HEK293 (cell line): ENCODE data around the gene BCAS3.

Source experiments
- FEZF1 ChIP-seq: fragments of 450-650 bp; formaldehyde crosslinking; IDR thresholded peaks from 2 replicates; pipeline ENCODE4 v1.5.1; 2016; ENCODE audit warnings: missing biosample characterization, missing genetic modification characterization
- GLIS2 ChIP-seq: fragments of 450-650 bp; formaldehyde crosslinking; IDR thresholded peaks from 2 replicates; pipeline ENCODE4 v1.5.1; 2016; ENCODE audit warnings: missing biosample characterization, missing genetic modification characterization
- KLF10 ChIP-seq: fragments of 450-650 bp; IDR thresholded peaks from 2 replicates; pipeline ENCODE4 v1.5.1; 2018; ENCODE audit warnings: missing biosample characterization, mild to moderate bottlenecking, missing genetic modification characterization
- MEIS1 ChIP-seq: sonication (generic); formaldehyde crosslinking; IDR thresholded peaks from 2 replicates; pipeline ENCODE4 v1.8.1; 2022; ENCODE audit warnings: missing genetic modification reagents, mild to moderate bottlenecking, borderline replicate concordance
- PRDM2 ChIP-seq: fragments of 450-650 bp; formaldehyde crosslinking; IDR thresholded peaks from 2 replicates; pipeline ENCODE4 v1.5.1; 2016; ENCODE audit warnings: missing biosample characterization, missing genetic modification characterization, borderline replicate concordance
- REST ChIP-seq: fragments of 450-650 bp; formaldehyde crosslinking; IDR thresholded peaks from 2 replicates; pipeline ENCODE4 v1.5.1; 2016; ENCODE audit warnings: missing biosample characterization, missing genetic modification characterization
- SCRT2 ChIP-seq: fragments of 450-650 bp; formaldehyde crosslinking; IDR thresholded peaks from 2 replicates; pipeline ENCODE4 v1.5.1; 2016; ENCODE audit warnings: missing biosample characterization, missing genetic modification characterization
- YY2 ChIP-seq: fragments of 450-650 bp; formaldehyde crosslinking; IDR thresholded peaks from 2 replicates; pipeline ENCODE4 v1.5.1; 2016; ENCODE audit warnings: missing biosample characterization, missing genetic modification characterization
- ZNF121 ChIP-seq: fragments of 450-650 bp; formaldehyde crosslinking; IDR thresholded peaks from 2 replicates; pipeline ENCODE4 v1.5.1; 2016; ENCODE audit warnings: missing biosample characterization, missing genetic modification characterization
- ZNF140 ChIP-seq: fragments of 450-650 bp; formaldehyde crosslinking; IDR thresholded peaks from 2 replicates; pipeline ENCODE4 v1.5.1; 2016; ENCODE audit warnings: missing biosample characterization, missing genetic modification characterization
- ZNF16 ChIP-seq: fragments of 450-650 bp; formaldehyde crosslinking; IDR thresholded peaks from 2 replicates; pipeline ENCODE4 v1.5.1; 2016; ENCODE audit warnings: low read depth, missing biosample characterization, missing genetic modification characterization
- ZNF211 ChIP-seq: fragments of 450-650 bp; formaldehyde crosslinking; IDR thresholded peaks from 2 replicates; pipeline ENCODE4 v1.5.1; 2016; ENCODE audit warnings: low read depth, missing biosample characterization, missing genetic modification characterization
- ZNF23 ChIP-seq: fragments of 450-650 bp; formaldehyde crosslinking; IDR thresholded peaks from 2 replicates; pipeline ENCODE4 v1.5.1; 2016; ENCODE audit warnings: missing biosample characterization, missing genetic modification characterization, borderline replicate concordance
- ZNF24 ChIP-seq: fragments of 450-650 bp; formaldehyde crosslinking; IDR thresholded peaks from 2 replicates; pipeline ENCODE4 v1.5.1; 2016; ENCODE audit warnings: missing biosample characterization, missing genetic modification characterization
- ZNF248 ChIP-seq: fragments of 450-650 bp; formaldehyde crosslinking; IDR thresholded peaks from 2 replicates; pipeline ENCODE4 v1.5.1; 2017; ENCODE audit warnings: missing biosample characterization, missing genetic modification characterization
- ZNF26 ChIP-seq: fragments of 450-650 bp; formaldehyde crosslinking; IDR thresholded peaks from 2 replicates; pipeline ENCODE4 v1.5.1; 2016; ENCODE audit warnings: missing biosample characterization, missing genetic modification characterization
- ZNF266 ChIP-seq: fragments of 450-650 bp; formaldehyde crosslinking; IDR thresholded peaks from 2 replicates; pipeline ENCODE4 v1.5.1; 2016; ENCODE audit warnings: missing biosample characterization, missing genetic modification characterization, low read depth
- ZNF416 ChIP-seq: fragments of 450-650 bp; formaldehyde crosslinking; IDR thresholded peaks from 2 replicates; pipeline ENCODE4 v1.5.1; 2016; ENCODE audit warnings: missing biosample characterization, missing genetic modification characterization
- ZNF449 ChIP-seq: fragments of 450-650 bp; formaldehyde crosslinking; IDR thresholded peaks from 2 replicates; pipeline ENCODE4 v1.5.1; 2017; ENCODE audit warnings: missing biosample characterization, mild to moderate bottlenecking, missing genetic modification characterization, moderate library complexity
- ZNF510 ChIP-seq: fragments of 450-650 bp; formaldehyde crosslinking; IDR thresholded peaks from 2 replicates; pipeline ENCODE4 v1.5.1; 2018; ENCODE audit warnings: mild to moderate bottlenecking, missing genetic modification characterization, missing biosample characterization; ENCODE audit not compliant: insufficient replicate concordance
- ZNF518A ChIP-seq: fragments of 450-650 bp; formaldehyde crosslinking; conservative IDR thresholded peaks from 2 replicates; pipeline ENCODE4 v1.5.1; 2016; ENCODE audit warnings: low read depth, missing biosample characterization, missing genetic modification characterization
- ZNF658 ChIP-seq: fragments of 450-650 bp; formaldehyde crosslinking; IDR thresholded peaks from 2 replicates; pipeline ENCODE4; 2016; ENCODE audit warnings: missing biosample characterization, missing genetic modification characterization

BCAS3 gene

GRCh38 chr17:61325382-61326073, 647.9 kb downstream of the BCAS3 start (continued):
- no peak for TF ChIP-seq ZNF140
- TF ChIP-seq PRDM2 (tag by site-specific recombination): no peak
- no peak for TF ChIP-seq ZNF248 (tag by site-specific recombination)
- TF ChIP-seq KLF10 (tag by site-specific recombination): no peak
- no peak for TF ChIP-seq ZNF16 (tag by site-specific recombination)
- no peak for TF ChIP-seq ZNF266 (tag by site-specific recombination)
- no peak for TF ChIP-seq ZNF510 (tag by site-specific recombination)
- no peak for TF ChIP-seq ZNF26 (tag by site-specific recombination)
- TF ChIP-seq ZNF449 (tag by site-specific recombination): no peak
- peak; percentile 61 for TF ChIP-seq FEZF1
- TF ChIP-seq ZNF121 (tag by site-specific recombination): no peak
- TF ChIP-seq ZNF23 (tag by site-specific recombination): no peak
- no peak for TF ChIP-seq ZNF518A (tag by site-specific recombination)
- no peak for TF ChIP-seq REST
- TF ChIP-seq ZNF416 (tag by site-specific recombination): no peak
- no peak for TF ChIP-seq SCRT2 (tag by site-specific recombination)
- no peak for TF ChIP-seq ZNF211
- TF ChIP-seq ZNF658: no peak
- TF ChIP-seq MEIS1 (CRISPR knock-in tag): no peak
- TF ChIP-seq GLIS2 (tag by site-specific recombination): no peak
- no peak for TF ChIP-seq YY2 (tag by site-specific recombination)
- TF ChIP-seq ZNF24: no peak
